OCI-LY7 (cell line): ENCODE measurements around the gene RFFL. TPM values are rescaled to one million over a fixed set of nuclear protein-coding genes. Genes with fewer than 3 reads are reported as not detected.

ENCODE experiments used
- BruUV-seq: library from RNA; stranded (reverse); fragments of 400-500 nt; replicated peaks from 2 replicates; lab custom pipeline; 2021; lab: Mats Ljungman, UMichigan
- CTCF ChIA-PET: fragments of 300-600 bp; sonication (Branson Sonifier 250); formaldehyde crosslinking; loops from one replicate; lab custom pipeline; 2022; ENCODE audit warnings: antibody characterized with exemption; ENCODE audit not compliant: unreplicated experiment; lab: Charles Lee
- POLR2A ChIA-PET: fragments of 300-600 bp; sonication (Branson Sonifier 250); formaldehyde crosslinking; loops from one replicate; lab custom pipeline; 2022; ENCODE audit warnings: antibody characterized with exemption; lab: Charles Lee
- DNase-seq: peaks from one replicate; pipeline ENCODE4 v3.0.0-alpha.2; 2015; ENCODE audit warnings: low spot score
- H2AFZ ChIP-seq: fragments of 200-600 bp; sonication (generic), shearing (Covaris generic); 2 replicates; pipeline ENCODE4 v1.6.1; 2014; ENCODE audit warnings: mild to moderate bottlenecking, antibody characterized with exemption, low read length, moderate library complexity
- H3K27ac ChIP-seq: fragments of 200-600 bp; sonication (generic); 2 replicates; pipeline ENCODE4 v1.5.1; 2014; ENCODE audit warnings: mixed run types, low read depth, mild to moderate bottlenecking, moderate library complexity, low read length, inconsistent platforms; ENCODE audit not compliant: poor library complexity, severe bottlenecking
- H3K36me3 ChIP-seq: fragments of 200-600 bp; sonication (generic); 2 replicates; pipeline ENCODE4 v1.6.1; 2014; ENCODE audit warnings: mild to moderate bottlenecking, antibody characterized with exemption, low read length, moderate library complexity, mixed read lengths; ENCODE audit not compliant: insufficient read depth
- H3K4me1 ChIP-seq: fragments of 200-600 bp; sonication (generic); 2 replicates; pipeline ENCODE4 v1.5.1; 2014; ENCODE audit warnings: mild to moderate bottlenecking, low read length; ENCODE audit not compliant: insufficient read depth, poor library complexity, severe bottlenecking
- H3K4me2 ChIP-seq: fragments of 200-600 bp; sonication (generic); 2 replicates; pipeline ENCODE4 v1.6.1; 2014; ENCODE audit warnings: mild to moderate bottlenecking, low read length
- H3K4me3 ChIP-seq: fragments of 200-600 bp; sonication (generic); 2 replicates; pipeline ENCODE4 v1.5.1; 2014; ENCODE audit warnings: mild to moderate bottlenecking, low read depth, low read length; ENCODE audit not compliant: poor library complexity, severe bottlenecking
- H3K79me2 ChIP-seq: fragments of 200-600 bp; sonication (generic); 2 replicates; pipeline ENCODE4 v1.6.1; 2016; ENCODE audit warnings: low read depth, mild to moderate bottlenecking, low read length, moderate library complexity, mixed read lengths; ENCODE audit not compliant: insufficient read depth
- H3K9me2 ChIP-seq: fragments of 200-600 bp; sonication (generic); 2 replicates; pipeline ENCODE4 v1.6.1; 2016; ENCODE audit warnings: mild to moderate bottlenecking, low read length, mixed read lengths; ENCODE audit not compliant: insufficient read depth
- H3K9me3 ChIP-seq: fragments of 200-600 bp; sonication (generic); 2 replicates; pipeline ENCODE4 v1.6.1; 2014; ENCODE audit warnings: mild to moderate bottlenecking, mixed run types, low read length, mixed read lengths
- H4K20me1 ChIP-seq: fragments of 200-600 bp; sonication (generic); 2 replicates; pipeline ENCODE4 v1.6.1; 2014; ENCODE audit warnings: mild to moderate bottlenecking, antibody characterized with exemption, low read length, moderate library complexity, mixed read lengths; ENCODE audit not compliant: insufficient read depth
- EZH2phosphoT487 ChIP-seq: fragments of 200-600 bp; sonication (generic); IDR thresholded peaks from 2 replicates; pipeline ENCODE4 v1.6.1; 2018; ENCODE audit warnings: low read depth, borderline replicate concordance, mild to moderate bottlenecking, mixed run types, antibody characterized with exemption, low read length, moderate library complexity, mixed read lengths
- intact Hi-C: fragments of 100-400 bp; cut with micrococcal nuclease; formaldehyde crosslinking; loops from one replicate; pipeline ENCODE4 v1.10.0; 2022; ENCODE audit not compliant: unreplicated experiment
- total RNA-seq, 2 experiments: library from RNA; depleted of rRNA in 1 of 2; stranded (reverse); fragments of >200 nt in 1 of 2; shearing (Covaris generic) in 1 of 2; gene quantifications; 2 replicates each; pipeline ENCODE4 v1.2.3, GENCODE V29; 2014 to 2022
- TF ChIP-seq, protein P1 (sequence below): fragments of 200-600 bp; sonication (generic); conservative IDR thresholded peaks from 2 replicates; pipeline ENCODE4 v1.5.1; 2014; ENCODE audit warnings: mild to moderate bottlenecking, antibody characterized with exemption, low read length, moderate library complexity, mixed read lengths

Gene RFFL
- total RNA-seq, 2 experiments from 2014 or later = 15.6 to 16.1 TPM

DNA sequence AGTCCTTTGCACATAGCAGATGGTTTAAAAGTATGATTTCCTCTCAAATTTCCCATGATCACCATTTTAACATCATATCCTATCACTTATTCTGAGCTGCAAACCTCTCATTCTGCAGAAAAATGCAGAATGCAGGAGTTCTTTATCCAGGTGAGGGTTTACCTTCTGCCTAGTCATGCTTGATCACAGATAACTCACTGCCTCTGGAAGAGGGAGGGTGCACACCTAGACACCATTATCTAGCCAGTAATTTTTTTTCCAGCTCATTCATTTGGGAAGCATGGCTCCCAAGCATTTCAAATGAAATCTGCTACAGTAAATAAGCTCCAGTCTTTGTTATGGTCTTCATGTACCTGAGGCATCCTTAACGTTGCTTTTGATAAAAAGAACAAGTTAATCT is 38.0 kb downstream of the RFFL start:
- H4K20me1 ChIP-seq = no peaks in the 10 kb centered on the region; the same call in 1 of the 2 replicates
- H3K79me2 ChIP-seq = no peaks in the 10 kb centered on the region
- ChIA-PET CTCF (no interaction called here), POLR2A (interaction anchor here (0.7 kb wide), 1 partner anchor 21 kb away, joined by 3 read pairs; no protein-coding TSS in a partner anchor)
- no peak overlapping the region for H3K27ac ChIP-seq
- no peak overlapping the region for H3K4me2 ChIP-seq
- no peaks in the 10 kb centered on the region for H3K9me2 ChIP-seq
- H3K4me1 ChIP-seq = no peaks in the 10 kb centered on the region
- intact Hi-C loops = no loop called here
- no peak for DNase-seq
- no TSS peak for BruUV-seq
- TF ChIP-seq, protein P1, sequence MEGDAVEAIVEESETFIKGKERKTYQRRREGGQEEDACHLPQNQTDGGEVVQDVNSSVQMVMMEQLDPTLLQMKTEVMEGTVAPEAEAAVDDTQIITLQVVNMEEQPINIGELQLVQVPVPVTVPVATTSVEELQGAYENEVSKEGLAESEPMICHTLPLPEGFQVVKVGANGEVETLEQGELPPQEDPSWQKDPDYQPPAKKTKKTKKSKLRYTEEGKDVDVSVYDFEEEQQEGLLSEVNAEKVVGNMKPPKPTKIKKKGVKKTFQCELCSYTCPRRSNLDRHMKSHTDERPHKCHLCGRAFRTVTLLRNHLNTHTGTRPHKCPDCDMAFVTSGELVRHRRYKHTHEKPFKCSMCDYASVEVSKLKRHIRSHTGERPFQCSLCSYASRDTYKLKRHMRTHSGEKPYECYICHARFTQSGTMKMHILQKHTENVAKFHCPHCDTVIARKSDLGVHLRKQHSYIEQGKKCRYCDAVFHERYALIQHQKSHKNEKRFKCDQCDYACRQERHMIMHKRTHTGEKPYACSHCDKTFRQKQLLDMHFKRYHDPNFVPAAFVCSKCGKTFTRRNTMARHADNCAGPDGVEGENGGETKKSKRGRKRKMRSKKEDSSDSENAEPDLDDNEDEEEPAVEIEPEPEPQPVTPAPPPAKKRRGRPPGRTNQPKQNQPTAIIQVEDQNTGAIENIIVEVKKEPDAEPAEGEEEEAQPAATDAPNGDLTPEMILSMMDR = no peak
- no peak for TF ChIP-seq EZH2phosphoT487
- no peaks in the 10 kb centered on the region for H3K36me3 ChIP-seq
- no peak overlapping the region for H3K4me3 ChIP-seq
- no peak overlapping the region for H2AFZ ChIP-seq
- no peaks in the 10 kb centered on the region for H3K9me3 ChIP-seq

DNA sequence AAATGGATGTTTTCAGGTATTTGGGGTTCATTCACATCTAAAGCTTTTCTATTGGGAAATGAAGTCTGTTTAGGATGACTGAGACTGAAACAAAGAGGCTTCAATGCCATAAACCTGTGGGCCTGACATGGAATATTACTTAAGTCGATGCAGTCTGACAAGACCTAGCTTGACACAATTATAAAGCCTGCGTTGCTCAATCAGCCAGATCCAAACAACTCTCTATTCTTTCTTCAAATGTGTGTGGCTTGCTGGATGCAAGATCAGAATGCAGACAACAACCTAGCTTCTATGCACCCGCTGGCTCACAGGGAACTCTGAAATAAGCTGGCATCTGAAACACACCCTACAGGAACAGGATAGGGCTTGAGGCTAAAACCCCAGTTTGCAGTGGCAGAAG is 40.0 kb downstream of the RFFL start:
- Histone ChIP-seq H3K9me3 (no peaks in the 10 kb centered on the region), H4K20me1 (no peaks in the 10 kb centered on the region; the same call in 1 of the 2 replicates), H3K9me2 (no peaks in the 10 kb centered on the region), H3K79me2 (no peaks in the 10 kb centered on the region), H3K4me1 (no peaks in the 10 kb centered on the region), H2AFZ (no peak overlapping the region), H3K4me3 (no peak overlapping the region), H3K27ac (no peak overlapping the region), H3K36me3 (no peaks in the 10 kb centered on the region), H3K4me2 (no peak overlapping the region)
- POLR2A ChIA-PET = no interaction called here
- TF ChIP-seq, protein P1 = no peak
- TF ChIP-seq EZH2phosphoT487 = no peak
- CTCF ChIA-PET = no interaction called here
- no TSS peak for BruUV-seq
- intact Hi-C loops = no loop called here
- DNase-seq = no peak

DNA sequence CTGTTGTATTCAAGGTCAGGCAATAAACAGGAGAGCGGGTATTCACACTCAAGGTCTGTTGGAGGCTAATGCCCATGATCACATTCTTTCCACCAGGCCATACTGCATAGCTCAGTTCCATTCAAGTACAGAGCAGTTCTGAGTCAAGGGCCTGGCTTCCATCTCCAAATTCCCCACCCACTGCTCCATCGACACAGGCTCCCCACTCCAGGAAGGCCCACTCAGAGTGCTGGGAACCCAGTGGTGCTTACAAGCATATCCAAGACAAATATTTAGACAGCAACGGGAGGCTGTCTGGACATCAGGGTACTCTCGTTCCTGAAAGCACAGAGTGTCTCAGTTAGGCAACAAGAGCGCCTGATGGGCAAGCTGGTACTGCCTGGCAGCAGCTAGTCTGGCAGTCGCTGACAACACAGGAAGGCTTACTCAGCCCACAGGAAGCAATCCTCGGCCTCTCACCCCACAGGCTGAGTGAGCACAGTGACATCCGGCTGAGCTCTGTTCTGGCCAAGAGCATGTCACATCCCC is 40.9 kb downstream of the RFFL start:
- Histone ChIP-seq H3K4me3 (no peak overlapping the region), H3K79me2 (no peaks in the 10 kb centered on the region), H3K4me1 (no peaks in the 10 kb centered on the region), H3K9me2 (no peaks in the 10 kb centered on the region), H4K20me1 (no peaks in the 10 kb centered on the region; the same call in 1 of the 2 replicates), H3K27ac (no peak overlapping the region), H3K36me3 (no peaks in the 10 kb centered on the region), H3K9me3 (no peaks in the 10 kb centered on the region), H2AFZ (no peak overlapping the region), H3K4me2 (no peak overlapping the region)
- ChIA-PET CTCF (interaction anchor here (1.0 kb wide), 1 partner anchor 27 kb away, joined by 3 read pairs; no protein-coding TSS in a partner anchor), POLR2A (interaction anchor here (0.9 kb wide), 1 partner anchor 71 kb away, joined by 5 read pairs; no protein-coding TSS in a partner anchor)
- no TSS peak for BruUV-seq
- intact Hi-C loops = no loop called here
- no peak for DNase-seq
- TF ChIP-seq EZH2phosphoT487 = no peak
- TF ChIP-seq, protein P1 = no peak
